H7 (cell line): ENCODE measurements around the gene MYCT1. TPM values are rescaled to one million over a fixed set of nuclear protein-coding genes. Genes with fewer than 3 reads are reported as not detected.

Source experiments
- DNase-seq: peaks from one replicate; pipeline ENCODE4 v3.0.0; 2012
- H3K27me3 ChIP-seq: 2 replicates; pipeline ENCODE4 v1.6.0; 2011; ENCODE audit warnings: mild to moderate bottlenecking, low read length; ENCODE audit not compliant: control insufficient read depth, insufficient read depth
- H3K36me3 ChIP-seq: replicated peaks from 2 replicates; pipeline ENCODE4 v1.5.1; 2011; ENCODE audit warnings: low read length; ENCODE audit not compliant: control insufficient read depth, insufficient read depth
- H3K4me3 ChIP-seq: 2 replicates; pipeline ENCODE4 v1.5.1; 2011; ENCODE audit warnings: low read depth, mild to moderate bottlenecking, control low read depth, low read length, moderate library complexity; ENCODE audit not compliant: insufficient read depth
- total RNA-seq: library from RNA; depleted of rRNA; stranded (reverse); fragments of >200 nt; shearing (Covaris generic); gene quantifications from 2 replicates; pipeline ENCODE4 v1.2.3, GENCODE V29; 2014; rRNA removed

The MYCT1 gene
- total RNA-seq, 1 experiment from 2014 or later: 2.7 TPM

- H3K36me3 ChIP-seq: no peaks in the 10 kb centered on the region
- H3K27me3 ChIP-seq: no peaks in the 10 kb centered on the region
- H3K4me3 ChIP-seq: no peak overlapping the region
- no peak for DNase-seq
Measured at GRCh38 chr6:152748843-152749242, 51.1 kb downstream of the MYCT1 start.

GRCh38 chr6:152749336-152749735 is 51.6 kb downstream of the MYCT1 start:
- no peak for DNase-seq
- H3K4me3 ChIP-seq: no peak overlapping the region
- H3K36me3 ChIP-seq: no peaks in the 10 kb centered on the region
- H3K27me3 ChIP-seq: no peaks in the 10 kb centered on the region

- no peaks in the 10 kb centered on the region for H3K36me3 ChIP-seq
- no peak within 1 kb of the TSS for H3K4me3 ChIP-seq
- DNase-seq: peak; percentile 32
- H3K27me3 ChIP-seq: no peaks in the 10 kb centered on the region
Measured at GRCh38 chr6:152750694-152751093, 53.0 kb downstream of the MYCT1 start, which contains the start of gene VIP. TSS of gene VIP (plus strand) at chr6:152750797. CDS start at chr6:152752178, 1,381 bp downstream.

- H3K36me3 ChIP-seq: no peaks in the 10 kb centered on the region
- H3K4me3 ChIP-seq: no peak overlapping the region
- DNase-seq: no peak
- no peaks in the 10 kb centered on the region for H3K27me3 ChIP-seq
Measured at GRCh38 chr6:152765331-152765730, 67.6 kb downstream of the MYCT1 start.

GRCh38 chr6:152769159-152769558 is 71.5 kb downstream of the MYCT1 start:
- Histone ChIP-seq H3K4me3 (no peak overlapping the region), H3K36me3 (no peaks in the 10 kb centered on the region), H3K27me3 (no peaks in the 10 kb centered on the region)
- no peak for DNase-seq

- no peak overlapping the region for H3K4me3 ChIP-seq
- no peaks in the 10 kb centered on the region for H3K27me3 ChIP-seq
- no peak for DNase-seq
- no peaks in the 10 kb centered on the region for H3K36me3 ChIP-seq
Measured at GRCh38 chr6:152769993-152770392, 72.3 kb downstream of the MYCT1 start.

GRCh38 chr6:152771061-152771687 is 73.5 kb downstream of the MYCT1 start:
- Histone ChIP-seq H3K27me3 (no peaks in the 10 kb centered on the region), H3K36me3 (no peaks in the 10 kb centered on the region), H3K4me3 (no peak overlapping the region)
- DNase-seq: peak; percentile 1

Other genes with a start within 250 kb of the MYCT1 start
- gene SYNE1, start 60.5 kb upstream of the MYCT1 start, total RNA-seq: 1.4 and 2.5 TPM in 2 replicates
- not detected in 2 replicates for gene VIP, start 52.9 kb downstream of the MYCT1 start, total RNA-seq